ENCODE data around the gene BRD9.
"Not testable (repeated sequence)": the region's sequence is repeated elsewhere in the genome, so short reads cannot be mapped to it uniquely, and the experiment has no call there.

Gene BRD9

GRCh38 chr5:932151-932627 lies 39.6 kb upstream of the BRD9 start:
- Histone ChIP-seq H3K27me3 (ENCODE audit: control insufficient read depth, insufficient read depth, low read length) (peaks cover 7% of the 10 kb centered on the region), H3K4me3 (ENCODE audit: low read length) (no peak overlapping the region), H3K36me3 (ENCODE audit: control insufficient read depth, insufficient read depth, low read length) (no peaks in the 10 kb centered on the region), H3K9ac (ENCODE audit: low read length) (no peak overlapping the region), H3K4me1 (ENCODE audit: control insufficient read depth, insufficient read depth, low read length) (no peaks in the 10 kb centered on the region), H3K9me3 (ENCODE audit: control insufficient read depth, low read length) (no peaks in the 10 kb centered on the region)

GRCh38 chr5:931570-932145 lies 39.1 kb upstream of the BRD9 start:
- Histone ChIP-seq H3K4me1 (ENCODE audit: control insufficient read depth, insufficient read depth, low read length) (no peaks in the 10 kb centered on the region), H3K36me3 (ENCODE audit: control insufficient read depth, insufficient read depth, low read length) (no peaks in the 10 kb centered on the region), H3K9ac (ENCODE audit: low read length) (no peak overlapping the region), H3K4me3 (ENCODE audit: low read length) (no peak overlapping the region), H3K27me3 (ENCODE audit: control insufficient read depth, insufficient read depth, low read length) (peaks cover 12% of the 10 kb centered on the region), H3K9me3 (ENCODE audit: control insufficient read depth, low read length) (no peaks in the 10 kb centered on the region)

- peaks cover 20% of the 10 kb centered on the region for H3K27me3 ChIP-seq (ENCODE audit: control insufficient read depth, insufficient read depth, low read length)
- no peaks in the 10 kb centered on the region for H3K4me1 ChIP-seq (ENCODE audit: control insufficient read depth, insufficient read depth, low read length)
Observed at GRCh38 chr5:930866-931265, 38.3 kb upstream of the BRD9 start.

GRCh38 chr5:929596-929995 lies 37.0 kb upstream of the BRD9 start:
- H3K9me3 ChIP-seq (ENCODE audit: control insufficient read depth, low read length): no peaks in the 10 kb centered on the region
- H3K36me3 ChIP-seq (ENCODE audit: control insufficient read depth, insufficient read depth, low read length): no peaks in the 10 kb centered on the region
- H3K4me3 ChIP-seq (ENCODE audit: low read length): no peak overlapping the region
- peaks cover 31% of the 10 kb centered on the region for H3K27me3 ChIP-seq (ENCODE audit: control insufficient read depth, insufficient read depth, low read length)
- H3K4me1 ChIP-seq (ENCODE audit: control insufficient read depth, insufficient read depth, low read length): no peaks in the 10 kb centered on the region
- H3K9ac ChIP-seq (ENCODE audit: low read length): no peak overlapping the region

More at GRCh38 chr5:930866-931265, 38.3 kb upstream of the BRD9 start:
- Histone ChIP-seq H3K4me3 (ENCODE audit: low read length) (no peak overlapping the region), H3K36me3 (ENCODE audit: control insufficient read depth, insufficient read depth, low read length) (no peaks in the 10 kb centered on the region), H3K9ac (ENCODE audit: low read length) (no peak overlapping the region), H3K9me3 (ENCODE audit: control insufficient read depth, low read length) (no peaks in the 10 kb centered on the region)

- not testable (repeated sequence) for H3K9me3 ChIP-seq (ENCODE audit: control insufficient read depth, low read length); H3K36me3 ChIP-seq (ENCODE audit: control insufficient read depth, insufficient read depth, low read length); H3K9ac ChIP-seq (ENCODE audit: low read length); H3K4me1 ChIP-seq (ENCODE audit: control insufficient read depth, insufficient read depth, low read length); H3K4me3 ChIP-seq (ENCODE audit: low read length)
- H3K27me3 ChIP-seq (ENCODE audit: control insufficient read depth, insufficient read depth, low read length): peaks cover 31% of the 10 kb centered on the region
Observed at GRCh38 chr5:929182-929581, 36.6 kb upstream of the BRD9 start.

- no peak overlapping the region for H3K9ac ChIP-seq (ENCODE audit: low read length)
- H3K4me3 ChIP-seq (ENCODE audit: low read length): no peak overlapping the region
- peaks cover 31% of the 10 kb centered on the region for H3K27me3 ChIP-seq (ENCODE audit: control insufficient read depth, insufficient read depth, low read length)
- no peaks in the 10 kb centered on the region for H3K4me1 ChIP-seq (ENCODE audit: control insufficient read depth, insufficient read depth, low read length)
- no peaks in the 10 kb centered on the region for H3K36me3 ChIP-seq (ENCODE audit: control insufficient read depth, insufficient read depth, low read length)
- H3K9me3 ChIP-seq (ENCODE audit: control insufficient read depth, low read length): no peaks in the 10 kb centered on the region
Observed at GRCh38 chr5:927172-928015, 34.8 kb upstream of the BRD9 start.

DNA sequence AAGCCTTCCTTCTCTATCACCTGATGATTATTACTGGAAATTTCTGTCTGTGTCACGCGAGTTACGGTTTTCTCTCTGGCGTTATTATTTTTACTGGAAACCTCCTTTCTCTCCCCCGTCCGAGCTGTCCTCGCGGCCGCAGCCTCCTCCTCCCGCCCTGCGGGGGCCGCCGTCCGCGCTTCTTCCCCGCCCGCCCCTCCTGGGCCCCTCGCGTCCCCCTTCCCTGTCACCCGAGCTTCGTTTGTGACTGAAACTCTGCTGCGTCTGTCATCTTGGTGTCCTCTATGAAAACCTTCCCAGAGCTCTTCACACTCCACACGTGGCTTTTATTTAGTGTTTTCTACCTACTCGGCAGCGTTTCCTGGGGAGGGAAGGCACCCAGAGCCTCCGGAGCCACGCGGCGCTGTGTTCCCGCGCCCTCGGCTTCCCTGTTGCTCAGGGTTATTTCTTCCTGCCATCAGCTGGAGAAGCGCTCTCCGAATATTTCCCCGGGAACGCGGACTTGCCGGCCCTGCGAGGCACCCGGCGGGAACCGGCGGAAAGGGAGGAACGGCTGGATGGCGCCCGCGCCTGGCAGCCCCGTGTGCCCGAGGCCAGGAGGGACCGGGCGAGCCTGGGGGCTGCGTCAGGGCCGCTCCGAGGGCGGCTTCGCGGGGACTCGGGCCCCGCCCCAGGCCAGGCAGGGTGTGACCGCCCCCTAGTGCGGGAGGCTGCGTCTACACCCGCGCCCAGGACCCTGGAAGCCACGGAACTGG lies 34.0 kb upstream of the BRD9 start:
- no peaks in the 10 kb centered on the region for H3K9me3 ChIP-seq (ENCODE audit: control insufficient read depth, low read length)
- H3K4me1 ChIP-seq (ENCODE audit: control insufficient read depth, insufficient read depth, low read length): no peaks in the 10 kb centered on the region
- H3K4me3 ChIP-seq (ENCODE audit: low read length): no peak overlapping the region
- H3K27me3 ChIP-seq (ENCODE audit: control insufficient read depth, insufficient read depth, low read length): peaks cover 31% of the 10 kb centered on the region
- H3K9ac ChIP-seq (ENCODE audit: low read length): peak overlapping the region; percentile 45
- no peaks in the 10 kb centered on the region for H3K36me3 ChIP-seq (ENCODE audit: control insufficient read depth, insufficient read depth, low read length)

DNA sequence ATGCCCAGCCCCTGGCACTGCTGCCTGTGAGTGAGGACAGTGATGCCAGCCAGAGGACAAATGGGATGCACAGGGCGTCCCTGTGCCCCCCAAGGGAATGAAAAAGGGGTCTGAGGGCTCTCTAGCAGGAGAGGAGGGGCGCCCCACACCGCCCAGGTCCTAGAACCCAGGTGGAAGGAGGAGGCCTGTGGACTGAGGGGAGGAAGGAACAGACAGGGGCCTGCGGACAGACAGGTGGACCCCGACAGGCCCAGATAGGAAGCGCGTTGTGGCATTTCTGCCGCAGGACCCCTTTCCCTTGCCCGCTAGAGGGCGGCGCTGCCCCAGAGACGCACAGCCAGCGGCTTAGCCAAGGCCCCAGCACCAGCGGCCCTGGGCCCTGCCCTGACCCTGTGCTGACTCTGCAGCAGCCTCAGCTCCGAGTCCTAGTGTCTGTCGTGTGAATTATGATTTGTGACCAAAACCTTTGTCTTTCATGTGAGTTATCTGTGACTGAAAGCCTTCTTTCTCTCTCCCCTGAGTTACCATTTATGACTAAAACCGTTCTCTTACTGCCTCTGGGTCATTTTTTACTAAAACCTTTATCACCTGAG lies 30.8 kb upstream of the BRD9 start:
- Histone ChIP-seq H3K4me1 (ENCODE audit: control insufficient read depth, insufficient read depth, low read length) (no peaks in the 10 kb centered on the region), H3K4me3 (ENCODE audit: low read length) (no peak overlapping the region), H3K36me3 (ENCODE audit: control insufficient read depth, insufficient read depth, low read length) (no peaks in the 10 kb centered on the region), H3K27me3 (ENCODE audit: control insufficient read depth, insufficient read depth, low read length) (peaks cover 31% of the 10 kb centered on the region), H3K9me3 (ENCODE audit: control insufficient read depth, low read length) (no peaks in the 10 kb centered on the region), H3K9ac (ENCODE audit: low read length) (no peak overlapping the region)

- no peaks in the 10 kb centered on the region for H3K4me1 ChIP-seq (ENCODE audit: control insufficient read depth, insufficient read depth, low read length)
- no peak overlapping the region for H3K9ac ChIP-seq (ENCODE audit: low read length)
- no peaks in the 10 kb centered on the region for H3K9me3 ChIP-seq (ENCODE audit: control insufficient read depth, low read length)
- H3K36me3 ChIP-seq (ENCODE audit: control insufficient read depth, insufficient read depth, low read length): no peaks in the 10 kb centered on the region
- H3K4me3 ChIP-seq (ENCODE audit: low read length): no peak overlapping the region
- peaks cover 27% of the 10 kb centered on the region for H3K27me3 ChIP-seq (ENCODE audit: control insufficient read depth, insufficient read depth, low read length)
Observed at GRCh38 chr5:922436-923280, 30.1 kb upstream of the BRD9 start.

DNA sequence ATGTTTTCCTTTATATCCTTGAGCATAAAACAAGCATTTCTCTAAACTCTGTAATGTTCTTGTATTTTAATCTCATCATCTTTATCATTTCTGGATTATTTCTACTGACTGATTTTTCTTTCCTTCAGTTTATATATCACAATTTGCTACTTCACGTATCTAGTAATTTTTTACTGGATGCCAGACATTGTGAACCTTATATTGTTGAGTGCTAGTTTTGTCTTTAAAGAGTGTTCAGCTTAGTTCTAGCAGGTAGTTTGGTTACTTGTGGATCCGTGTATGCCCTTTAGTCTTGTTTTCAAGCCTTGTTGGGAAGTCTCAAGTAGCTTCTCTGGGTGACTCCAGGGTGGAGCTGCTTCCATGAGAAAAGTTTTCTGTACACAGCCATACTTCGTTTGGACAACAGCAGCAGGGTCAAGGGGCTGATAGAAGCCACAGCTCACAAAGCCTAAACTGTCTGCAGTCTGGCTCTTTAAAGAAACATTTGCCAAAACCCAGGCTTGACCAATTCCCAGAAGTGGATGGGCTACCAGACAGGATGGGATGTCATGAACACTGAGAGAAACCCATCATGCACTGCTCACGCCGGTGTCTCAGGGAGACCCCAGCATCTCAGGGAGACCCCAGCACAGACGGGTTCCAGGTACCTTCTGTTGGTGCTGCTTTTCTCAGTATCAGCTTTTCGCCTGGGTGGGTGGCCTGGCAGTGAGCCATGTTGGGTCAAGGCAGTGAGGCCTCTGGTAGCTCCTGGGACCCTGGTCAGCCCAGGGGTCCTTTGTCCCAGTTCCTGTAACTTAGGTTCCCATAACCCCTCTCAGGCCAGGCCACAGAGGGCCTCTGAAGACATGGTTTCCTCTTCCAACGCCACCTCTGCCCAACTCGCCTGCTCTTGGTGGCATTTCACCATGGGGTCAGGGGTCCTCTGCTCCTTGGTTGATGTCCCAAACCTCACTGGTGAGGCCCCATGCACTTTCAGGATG lies 29.1 kb upstream of the BRD9 start:
- H3K4me1 ChIP-seq (ENCODE audit: control insufficient read depth, insufficient read depth, low read length): no peaks in the 10 kb centered on the region
- H3K9ac ChIP-seq (ENCODE audit: low read length): no peak overlapping the region
- H3K27me3 ChIP-seq (ENCODE audit: control insufficient read depth, insufficient read depth, low read length): peaks cover 20% of the 10 kb centered on the region
- no peaks in the 10 kb centered on the region for H3K36me3 ChIP-seq (ENCODE audit: control insufficient read depth, insufficient read depth, low read length)
- H3K4me3 ChIP-seq (ENCODE audit: low read length): no peak overlapping the region
- H3K9me3 ChIP-seq (ENCODE audit: control insufficient read depth, low read length): no peaks in the 10 kb centered on the region
